GM18519 (cell line): ENCODE results near the gene SAA1.
A peak's percentile ranks its signal among the peaks of the same experiment; 100 is the strongest.
"Not testable (repeated sequence)": the region's sequence is repeated elsewhere in the genome, so short reads cannot be mapped to it uniquely, and the experiment has no call there.

ENCODE experiments used
- ATAC-seq: cut with Tn5 transposase; IDR thresholded peaks from one replicate; pipeline ENCODE4 v1.9.1; 2021; ENCODE audit warnings: mild to moderate bottlenecking, moderate library complexity; ENCODE audit not compliant: unreplicated experiment, low FRiP score

Gene SAA1

DNA sequence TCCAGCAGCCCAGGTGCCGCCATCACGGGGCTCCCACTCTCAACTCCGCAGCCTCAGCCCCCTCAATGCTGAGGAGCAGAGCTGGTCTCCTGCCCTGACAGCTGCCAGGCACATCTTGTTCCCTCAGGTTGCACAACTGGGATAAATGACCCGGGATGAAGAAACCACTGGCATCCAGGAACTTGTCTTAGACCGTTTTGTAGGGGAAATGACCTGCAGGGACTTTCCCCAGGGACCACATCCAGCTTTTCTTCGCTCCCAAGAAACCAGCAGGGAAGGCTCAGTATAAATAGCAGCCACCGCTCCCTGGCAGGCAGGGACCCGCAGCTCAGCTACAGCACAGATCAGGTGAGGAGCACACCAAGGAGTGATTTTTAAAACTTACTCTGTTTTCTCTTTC, at the start of gene SAA1:
Gene SAA1 (plus strand): TSS at position 316 of the 400 bp plus-strand sequence. CDS start 624 bp downstream, outside the sequence.
- no peak for ATAC-seq

DNA sequence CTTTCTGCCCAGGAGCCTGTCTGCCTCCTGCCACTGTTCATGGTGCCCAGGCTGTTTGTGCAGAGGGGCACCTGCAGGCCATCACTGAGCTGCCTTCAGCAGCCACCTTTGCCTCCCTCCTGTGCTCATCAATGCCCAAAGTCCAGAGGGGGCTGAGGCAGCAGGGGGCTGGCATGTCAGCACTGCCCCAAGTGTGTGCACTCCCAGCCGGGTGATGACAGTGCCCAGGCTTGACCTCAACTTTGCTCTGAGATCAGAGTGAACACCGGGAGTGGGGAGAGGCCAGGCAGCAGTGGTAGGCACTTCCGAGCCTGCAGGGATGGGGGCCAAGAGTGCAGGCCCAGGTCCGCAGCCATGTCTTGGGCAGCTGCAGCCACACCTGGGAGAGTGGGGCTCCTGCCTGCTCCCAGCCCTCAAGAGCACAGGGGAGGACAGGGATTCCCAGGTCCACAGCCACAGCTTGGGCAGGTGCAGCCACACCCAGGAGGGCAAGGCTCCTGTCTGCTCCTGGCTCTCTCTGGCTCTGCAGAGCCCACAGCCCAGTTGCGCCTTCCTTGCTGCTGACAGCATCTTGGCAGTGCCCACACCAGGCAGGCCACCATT, 44.7 kb upstream of the SAA1 start:
- no peak for ATAC-seq

DNA sequence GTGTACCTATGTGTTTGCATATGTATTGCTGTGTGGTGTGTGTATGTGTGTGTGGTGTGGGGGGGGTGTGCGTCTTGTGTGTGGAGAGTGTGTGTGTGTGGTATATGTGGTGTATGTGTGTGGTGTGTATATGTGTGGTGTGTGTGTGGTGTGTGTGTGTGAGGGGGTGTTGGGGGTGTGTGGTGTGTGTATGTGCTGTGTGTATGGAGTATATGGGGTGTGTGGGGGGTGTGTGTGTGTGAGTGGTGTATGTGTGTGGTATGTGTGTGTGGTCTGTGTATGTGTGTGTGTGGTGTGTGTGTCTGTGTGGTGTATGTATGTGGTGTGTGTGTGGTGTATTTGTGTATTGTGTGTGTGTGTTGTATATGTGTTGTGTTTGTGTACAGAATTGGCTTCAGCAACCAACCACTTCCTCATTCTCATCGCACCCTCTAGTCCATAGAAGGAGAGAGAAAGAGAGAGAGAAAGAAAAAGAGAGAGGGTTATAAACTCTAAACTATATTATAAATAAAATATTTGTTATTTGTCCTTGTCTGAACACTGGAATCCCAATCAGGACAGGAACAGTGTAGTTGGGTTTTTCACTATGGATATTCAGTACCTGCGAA, 43.1 kb upstream of the SAA1 start:
- no peak for ATAC-seq

DNA sequence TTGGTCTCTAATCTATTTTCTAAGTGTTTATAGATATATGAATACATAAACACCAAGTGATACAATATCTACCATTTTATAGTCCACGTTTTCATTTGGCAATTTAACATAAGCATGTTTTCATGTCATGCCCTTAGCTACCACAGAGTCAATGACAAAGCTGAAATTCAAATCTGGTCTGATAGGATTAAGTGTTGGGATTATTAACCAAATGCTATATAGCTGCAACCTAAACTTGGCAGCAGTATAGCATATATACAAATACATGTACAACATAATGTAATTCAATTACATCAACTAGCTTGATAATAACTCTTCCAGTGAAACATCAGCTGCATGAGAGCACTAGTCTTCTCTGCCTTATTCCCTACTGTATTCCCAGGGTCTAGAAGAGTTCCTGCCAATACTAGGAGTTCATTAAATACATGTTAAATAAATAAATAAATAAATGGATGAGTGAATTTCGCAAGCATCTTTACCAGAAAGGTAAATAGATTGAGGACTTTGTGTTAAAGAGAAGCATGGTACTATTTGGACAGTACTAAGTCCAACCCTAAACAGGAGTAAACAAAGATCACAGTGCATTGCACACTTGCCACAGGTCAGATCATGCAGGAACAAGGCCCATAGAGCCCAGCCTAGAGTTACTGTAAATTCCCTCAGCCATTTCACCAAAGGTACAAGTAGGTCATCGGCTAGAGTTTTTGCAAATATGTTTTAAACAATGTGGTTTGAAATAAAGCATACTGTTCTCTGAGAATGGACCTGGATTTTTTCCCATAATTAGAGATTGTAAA, 42.3 kb upstream of the SAA1 start:
- ATAC-seq: no peak

DNA sequence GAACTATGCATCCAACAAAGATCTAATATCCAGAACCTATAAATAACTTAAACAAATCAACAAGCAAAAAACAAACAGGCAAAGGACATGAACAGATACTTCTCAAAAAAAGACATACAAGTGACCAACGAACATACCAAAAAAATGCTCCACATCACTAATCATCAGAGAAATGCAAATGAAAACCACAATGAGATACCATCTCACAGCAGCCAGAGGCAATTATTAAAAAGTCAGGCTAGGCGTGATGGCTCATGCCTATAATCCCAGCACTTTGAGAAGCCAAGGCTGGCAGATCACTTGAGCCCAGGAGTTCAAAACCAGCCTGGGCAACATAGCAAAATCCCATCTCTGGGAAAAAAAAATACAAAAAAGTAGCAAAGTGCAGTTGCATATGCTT, 40.2 kb upstream of the SAA1 start:
- no peak for ATAC-seq

DNA sequence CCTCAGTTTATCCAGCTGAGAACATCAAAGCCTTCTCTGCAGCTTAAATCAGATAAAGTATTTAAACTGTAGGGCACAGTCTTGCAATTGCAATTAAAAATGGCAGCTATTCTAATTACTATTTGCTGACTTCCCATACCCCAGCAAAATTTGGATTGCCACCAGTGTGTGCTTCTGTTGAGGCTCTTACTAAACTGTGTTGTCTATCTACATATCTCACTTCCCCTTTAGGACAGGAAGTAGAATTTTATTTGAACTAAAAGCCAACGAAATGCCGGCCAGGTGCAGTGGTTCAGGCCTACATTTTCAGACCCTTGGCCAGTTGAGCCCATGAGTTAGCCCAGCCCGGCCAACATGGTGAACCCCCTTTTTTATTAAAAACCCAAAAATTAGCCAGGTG, 36.6 kb upstream of the SAA1 start:
- ATAC-seq: peak; percentile 84

DNA sequence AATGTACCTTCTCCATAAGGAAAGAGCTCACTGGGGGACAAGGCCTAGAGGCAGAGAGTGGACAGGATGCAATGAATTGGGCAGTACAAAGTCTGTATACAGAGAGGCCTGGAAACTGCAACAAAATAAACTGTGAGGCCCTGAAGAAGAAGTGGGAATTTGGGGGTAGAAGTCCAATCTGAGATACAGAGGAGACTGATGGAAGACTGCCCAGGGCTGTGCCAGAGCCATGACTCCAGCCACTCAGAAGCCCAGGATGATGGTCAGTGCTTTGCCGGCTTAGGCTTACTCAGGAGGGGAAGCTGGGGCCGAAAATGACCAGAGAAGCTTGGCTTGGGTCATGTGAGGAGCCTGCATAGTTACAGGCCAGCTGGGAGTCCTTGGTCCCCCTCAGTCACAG, 35.2 kb upstream of the SAA1 start:
- no peak for ATAC-seq

DNA sequence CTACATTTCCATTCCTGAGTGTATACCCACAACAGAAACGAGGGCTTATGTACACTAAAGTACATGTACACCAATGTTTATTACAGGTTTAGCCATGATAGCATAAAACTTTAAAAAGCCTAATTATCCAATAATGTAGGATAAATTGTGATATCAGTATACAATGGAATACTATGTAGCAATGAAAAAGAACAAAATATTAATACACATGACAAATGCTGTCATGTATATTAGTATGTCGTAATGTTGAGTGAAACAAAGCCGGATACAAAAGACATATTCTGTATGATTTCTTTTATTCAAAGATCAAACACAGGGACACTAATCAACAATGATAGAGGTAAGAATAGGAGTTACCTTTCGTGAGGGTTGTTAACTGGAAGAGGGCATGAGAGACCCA, 32.2 kb upstream of the SAA1 start:
- no peak for ATAC-seq

DNA sequence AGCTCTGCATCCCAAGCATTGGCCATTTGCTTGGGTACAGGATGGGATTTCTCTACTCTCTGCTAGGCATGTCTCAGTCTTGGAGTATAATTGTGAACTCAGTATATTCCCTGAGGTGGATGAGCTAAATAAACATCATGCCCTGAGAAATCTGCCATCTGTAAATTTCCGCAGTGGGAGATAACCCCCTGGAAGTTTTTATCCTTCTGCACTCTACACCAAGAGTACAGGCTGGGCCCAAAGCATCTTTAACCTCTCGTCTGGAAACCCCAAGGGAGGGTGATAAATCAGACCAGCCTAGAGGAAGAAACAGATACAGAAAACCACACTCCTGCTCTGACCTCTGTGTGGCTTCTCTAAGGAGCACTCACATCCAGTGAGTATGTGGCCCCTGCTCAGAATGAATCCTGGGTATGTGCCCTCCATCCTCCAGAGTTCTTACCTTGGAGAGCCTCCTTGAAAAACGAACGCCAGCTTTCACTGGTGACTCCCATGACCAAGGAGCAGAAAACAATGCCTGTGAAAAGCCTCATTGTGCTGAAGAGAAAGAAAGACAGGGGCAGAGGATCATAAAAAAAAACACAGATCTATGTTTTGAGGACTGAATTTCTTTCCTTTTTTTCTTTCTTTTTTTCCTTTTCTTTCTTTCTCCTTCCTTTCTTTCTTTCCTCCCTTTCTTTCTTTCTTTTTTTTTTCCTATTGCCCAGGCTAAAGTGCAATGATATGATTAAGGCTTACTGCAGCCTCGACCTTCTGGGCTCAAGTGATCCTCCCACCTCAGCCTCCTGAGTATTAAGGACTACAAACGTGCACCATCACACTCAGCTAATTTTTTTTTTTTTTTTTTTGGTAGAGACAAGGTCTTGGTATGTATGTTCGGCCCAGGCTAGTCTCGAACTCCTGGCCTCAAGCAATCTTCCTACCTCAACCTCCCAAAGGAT, 30.4 kb upstream of the SAA1 start:
- ATAC-seq: no peak

DNA sequence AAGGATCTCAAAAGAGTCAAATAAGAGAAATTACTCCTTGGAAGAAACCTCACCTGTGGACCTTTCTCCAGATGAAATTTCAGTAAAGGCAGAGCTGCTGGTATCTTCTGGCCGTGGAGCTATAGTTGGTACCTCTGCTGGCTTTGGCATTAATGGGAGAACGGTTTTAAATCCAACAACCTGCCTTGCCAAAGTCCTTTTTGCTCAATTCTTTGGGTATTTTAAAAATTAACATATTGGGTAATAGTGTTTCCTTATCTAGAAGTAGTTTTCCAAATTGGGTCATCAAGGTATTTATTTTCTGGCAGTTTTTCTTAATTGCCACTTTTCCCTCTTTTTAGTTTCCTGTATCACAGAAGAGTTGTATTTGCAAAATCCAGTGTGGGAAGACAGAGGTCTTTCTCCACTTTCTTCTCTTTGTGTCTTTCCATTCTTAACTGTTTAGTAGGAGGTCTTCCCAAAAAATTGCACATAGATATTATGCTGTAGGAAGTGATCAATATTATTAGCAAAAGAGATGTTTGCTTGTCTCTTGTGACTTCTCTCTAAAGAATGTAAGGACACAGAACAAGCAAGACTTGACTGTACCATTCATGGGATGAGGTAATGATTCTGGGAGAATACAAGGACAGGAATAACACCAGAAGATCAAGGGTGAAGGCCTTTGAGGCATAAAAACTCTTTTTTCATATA, 29.3 kb upstream of the SAA1 start, which contains the start of gene SAA4:
Gene SAA4 (minus strand): TSS at position 139 of the 693 bp plus-strand sequence. CDS start 876 bp downstream, outside the sequence.
- no peak for ATAC-seq

DNA sequence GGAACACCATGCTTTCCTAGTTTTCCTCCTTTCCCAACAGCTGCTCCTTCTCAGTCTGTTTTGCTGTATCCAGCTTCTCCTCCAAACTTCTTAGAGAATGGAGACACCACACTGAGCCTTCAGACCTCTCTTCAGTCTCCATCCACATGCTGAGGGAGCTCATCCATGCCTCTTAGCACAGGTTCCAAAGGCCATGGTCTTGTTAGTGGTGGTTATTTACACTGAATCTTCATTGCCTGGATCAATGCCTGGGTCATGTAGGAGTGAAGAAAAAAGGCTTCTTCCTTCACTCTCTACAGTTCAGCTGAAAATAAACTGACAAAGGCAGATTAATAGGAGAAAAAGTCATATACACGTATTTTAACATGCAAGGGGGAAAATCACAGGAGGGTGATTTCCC, 26.4 kb upstream of the SAA1 start:
- ATAC-seq: no peak

DNA sequence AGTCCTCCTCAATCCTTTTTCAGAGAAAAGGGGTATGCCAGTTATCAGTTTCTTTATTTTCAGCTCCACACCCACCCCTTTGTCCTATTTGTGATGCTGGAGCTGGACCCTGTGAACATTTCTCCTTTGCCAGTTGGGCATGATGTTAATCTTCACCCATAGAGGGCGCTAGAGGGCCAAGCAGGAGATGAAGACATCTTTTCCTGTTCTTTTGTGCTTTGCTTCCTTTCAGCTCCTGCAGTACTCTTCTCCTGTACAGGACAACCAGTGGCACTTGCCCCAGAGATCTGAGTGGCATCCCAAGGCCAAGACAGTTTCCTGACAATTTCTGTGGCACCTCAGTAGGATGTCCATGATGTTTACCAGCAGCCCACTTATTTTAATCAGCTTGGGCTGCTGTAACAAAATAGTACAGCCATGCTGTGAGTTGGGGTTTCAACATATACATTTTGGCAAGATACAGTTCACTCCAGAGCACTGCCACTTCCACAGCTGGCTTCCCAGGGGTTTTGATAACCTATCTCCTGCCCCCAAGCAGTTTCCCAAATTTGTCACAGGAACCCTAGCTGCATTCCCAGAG, 22.2 kb upstream of the SAA1 start:
- ATAC-seq: no peak

DNA sequence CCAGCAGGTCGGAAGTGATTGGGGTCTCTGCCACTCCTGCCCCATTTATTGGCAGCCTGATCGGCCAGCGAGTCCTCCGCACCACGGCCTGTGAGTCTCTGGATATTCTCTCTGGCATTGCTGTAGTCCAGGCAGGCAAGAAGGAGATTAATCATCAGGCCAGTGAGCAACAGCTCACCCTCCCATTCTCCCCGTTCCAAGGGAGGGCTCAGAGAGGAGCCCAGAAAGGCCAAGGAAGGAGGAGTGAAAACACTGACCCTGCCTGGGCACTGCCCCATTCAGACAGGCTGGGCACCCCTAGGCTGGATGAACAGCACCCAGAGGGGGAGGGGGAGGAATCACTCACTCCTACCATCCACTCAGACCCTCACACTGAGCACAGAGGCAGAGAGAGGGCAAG, 20.7 kb upstream of the SAA1 start:
- no peak for ATAC-seq

DNA sequence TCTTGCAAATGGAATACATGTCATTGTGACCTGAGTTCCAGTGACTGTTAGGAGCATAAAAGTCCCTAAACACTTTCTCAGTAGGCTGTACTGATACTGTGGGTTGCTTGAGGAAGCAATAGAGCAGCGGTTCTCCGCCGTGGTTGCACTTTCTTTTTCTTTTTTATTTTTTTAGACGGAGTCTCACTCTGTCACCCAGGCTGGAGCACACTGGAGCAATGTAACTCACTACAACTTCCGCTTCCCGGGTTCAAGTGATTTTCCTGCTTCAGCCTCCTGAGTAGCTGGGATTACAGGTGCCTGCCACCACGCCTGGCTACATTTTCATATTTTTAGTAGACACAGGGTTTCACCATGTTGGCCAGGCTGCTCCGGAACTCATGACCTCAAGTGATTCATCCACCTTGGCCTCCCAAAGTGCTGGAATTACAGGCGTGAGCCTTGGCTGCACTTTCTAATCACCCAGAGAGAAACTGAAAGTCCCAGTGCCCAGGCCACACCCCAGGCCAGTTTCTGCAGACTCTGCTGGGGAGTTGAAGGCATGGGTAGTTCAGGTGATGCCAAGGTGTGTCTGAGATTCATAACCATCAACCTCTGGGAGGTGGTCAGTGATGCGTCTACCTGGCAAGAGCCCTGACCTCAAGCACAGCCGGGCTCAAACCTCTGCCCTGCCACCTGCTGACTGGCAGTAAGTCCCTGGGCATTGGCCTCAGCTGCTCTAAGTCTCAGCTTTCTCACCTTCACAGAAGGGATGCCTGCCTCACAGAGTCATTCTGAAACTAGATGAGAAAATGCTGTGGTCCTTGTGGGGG, 19.5 kb upstream of the SAA1 start:
- peak; percentile 50 for ATAC-seq

DNA sequence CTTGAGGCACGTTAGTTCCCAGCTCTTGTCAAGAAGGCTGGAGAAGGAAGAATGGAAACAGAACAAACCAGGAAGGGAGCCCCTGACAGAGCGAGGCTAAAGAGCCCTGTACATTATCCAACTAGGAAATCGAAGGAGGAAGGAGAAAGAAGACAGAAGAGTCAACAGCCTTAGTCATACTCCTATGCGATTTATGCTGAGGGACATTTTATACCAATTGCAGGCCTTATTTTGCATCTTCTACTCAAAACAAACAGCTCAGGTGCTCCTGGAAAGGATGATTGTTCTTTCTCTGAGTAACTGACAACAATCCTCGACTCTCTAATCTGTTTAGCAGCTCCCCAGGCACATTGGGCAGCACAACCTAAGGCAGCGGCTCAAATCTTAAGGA, 18.9 kb upstream of the SAA1 start:
- ATAC-seq: not testable (repeated sequence)

DNA sequence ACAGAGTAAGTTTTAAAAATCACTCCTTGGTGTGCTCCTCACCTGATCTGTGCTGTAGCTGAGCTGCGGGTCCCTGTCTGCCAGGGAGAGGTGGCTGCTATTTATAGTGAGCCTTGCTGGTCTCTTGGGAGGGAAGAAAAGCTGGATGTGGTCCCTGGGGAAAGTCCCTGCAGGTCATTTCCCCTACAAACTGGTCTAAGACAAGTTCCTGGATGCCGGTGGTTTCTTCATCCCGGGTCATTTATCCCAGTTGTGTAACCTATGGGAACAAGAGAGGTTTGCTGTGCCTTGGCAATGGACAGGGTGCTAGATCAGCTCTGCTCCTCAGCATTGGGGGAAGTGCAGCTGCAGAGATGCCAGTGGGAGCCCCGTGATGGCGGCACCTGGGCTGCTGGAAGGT, 17.5 kb upstream of the SAA1 start, which contains the start of gene SAA2:
Gene SAA2 (minus strand): TSS at position 108 of the 400 bp plus-strand sequence. CDS start 657 bp downstream, outside the sequence.
- no peak for ATAC-seq

DNA sequence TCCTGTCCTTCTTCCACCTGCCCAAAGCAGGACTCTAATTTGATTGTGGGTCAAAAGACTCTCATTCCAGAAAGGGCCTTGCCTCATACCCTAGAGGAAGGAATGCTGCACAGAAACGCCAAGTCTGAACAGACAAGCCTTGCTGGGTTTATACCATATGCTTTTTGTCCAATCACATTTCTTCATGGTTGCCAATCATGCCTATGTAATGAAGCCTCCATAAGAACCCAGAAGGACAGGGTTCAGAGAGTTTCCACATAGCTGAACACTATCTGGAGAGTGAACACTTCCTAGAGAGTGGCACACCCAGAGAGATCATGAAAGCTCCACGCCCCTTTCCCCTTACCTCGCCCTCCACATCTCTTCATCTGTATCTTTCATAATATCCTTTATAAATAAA, 12.8 kb upstream of the SAA1 start:
- no peak for ATAC-seq

DNA sequence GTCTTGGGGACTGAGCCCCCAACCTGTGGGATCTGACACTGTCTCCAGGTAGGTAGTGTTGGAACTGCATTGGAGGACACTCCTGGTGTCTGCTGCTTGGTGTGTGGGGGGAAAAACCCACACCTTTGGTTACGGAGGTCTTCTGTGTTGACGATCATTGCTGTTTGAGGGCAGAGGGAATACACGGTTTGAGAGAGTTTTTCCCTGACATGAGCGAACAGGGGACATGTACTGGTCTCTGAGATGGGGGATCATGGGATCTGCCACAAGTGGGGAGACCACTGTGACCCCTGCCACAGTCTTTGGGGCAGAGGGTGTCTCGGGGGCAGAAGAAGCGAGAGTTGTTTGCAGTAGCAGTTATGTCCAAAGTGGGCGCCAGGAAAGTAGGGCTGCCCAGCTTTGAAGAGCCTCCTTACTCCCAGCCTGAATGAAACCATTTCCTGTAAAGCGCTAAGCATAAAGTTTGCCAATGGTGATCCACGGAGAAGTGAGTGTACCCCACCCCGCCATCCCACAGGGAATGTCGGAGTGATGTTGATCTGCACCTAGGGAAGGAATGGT, 12.2 kb upstream of the SAA1 start:
- ATAC-seq: no peak
